Naive thymus-derived CD8-positive, alpha-beta T cell (primary cell): ENCODE measurements around the gene TESPA1. TPM values are rescaled to one million over a fixed set of nuclear protein-coding genes. Genes with fewer than 3 reads are reported as not detected.

ENCODE experiments used
- ATAC-seq, 2 donors: fragments of 150-1000 bp; cut with Tn5 transposase in 1 of 2; sonication (Bioruptor Pico), chemical (Tn5 transposase) in 1 of 2; 1 replicate in 1 of 2; 2 replicates in 1 of 2; pipeline ENCODE4 v1.10.0; 2021; ENCODE audit warnings: mild to moderate bottlenecking in 2 of 2, moderate library complexity in 2 of 2
- POLR2A ChIA-PET: fragments of 350-600 bp; sonication (Branson Sonifier 250); formaldehyde crosslinking; loops from one replicate; lab custom pipeline; 2021; ENCODE audit warnings: antibody characterized with exemption; lab: Charles Lee
- DNase-seq, 10 donors: peaks; one replicate each; pipeline versions ENCODE4 v3.0.0 to v3.0.0-alpha.2; 2020 to 2022
- H3K27ac Mint-ChIP-seq, 10 donors: one replicate each; pipeline ENCODE4 v1.8.0; 2020 to 2022; ENCODE audit warnings: mild to moderate bottlenecking in 10 of 10, mixed read lengths in 10 of 10, moderate library complexity in 4 of 10, inconsistent platforms in 1 of 10
- H3K27me3 Mint-ChIP-seq, 5 donors: one replicate each; pipeline ENCODE4 v1.8.0; 2021 to 2022; ENCODE audit warnings: mixed read lengths in 5 of 5
- H3K36me3 Mint-ChIP-seq, 3 donors: one replicate each; pipeline ENCODE4 v1.8.0; 2020 to 2022; ENCODE audit warnings: mixed read lengths in 3 of 3, mild to moderate bottlenecking in 2 of 3, inconsistent platforms in 1 of 3
- H3K4me1 Mint-ChIP-seq, 4 donors: one replicate each; pipeline ENCODE4 v1.8.0; 2021 to 2022; ENCODE audit warnings: mixed read lengths in 4 of 4
- H3K4me3 Mint-ChIP-seq, 10 donors: one replicate each; pipeline ENCODE4 v1.8.0; 2020 to 2022; ENCODE audit warnings: mild to moderate bottlenecking in 10 of 10, mixed read lengths in 10 of 10, moderate library complexity in 6 of 10, inconsistent platforms in 1 of 10
- H3K9me3 Mint-ChIP-seq, 9 donors: one replicate each; pipeline ENCODE4 v1.8.0; 2020 to 2022; ENCODE audit warnings: mixed read lengths in 9 of 9, mild to moderate bottlenecking in 3 of 9, inconsistent platforms in 1 of 9, moderate library complexity in 1 of 9
- polyA plus RNA-seq, 3 donors: library from polyadenylated mRNA; unstranded; fragments of 300-500 nt; fragmentation: Illumina TruSeq; gene quantifications; one replicate each; pipeline ENCODE4 v1.2.3, GENCODE V29; 2021
- total RNA-seq, 8 experiments: library from RNA in 2 of 8; stranded (reverse) in 2 of 8; gene quantifications; one replicate each; pipeline ENCODE4 v1.2.3 and lab custom pipeline; 2021 to 2026

The TESPA1 gene, protein sequence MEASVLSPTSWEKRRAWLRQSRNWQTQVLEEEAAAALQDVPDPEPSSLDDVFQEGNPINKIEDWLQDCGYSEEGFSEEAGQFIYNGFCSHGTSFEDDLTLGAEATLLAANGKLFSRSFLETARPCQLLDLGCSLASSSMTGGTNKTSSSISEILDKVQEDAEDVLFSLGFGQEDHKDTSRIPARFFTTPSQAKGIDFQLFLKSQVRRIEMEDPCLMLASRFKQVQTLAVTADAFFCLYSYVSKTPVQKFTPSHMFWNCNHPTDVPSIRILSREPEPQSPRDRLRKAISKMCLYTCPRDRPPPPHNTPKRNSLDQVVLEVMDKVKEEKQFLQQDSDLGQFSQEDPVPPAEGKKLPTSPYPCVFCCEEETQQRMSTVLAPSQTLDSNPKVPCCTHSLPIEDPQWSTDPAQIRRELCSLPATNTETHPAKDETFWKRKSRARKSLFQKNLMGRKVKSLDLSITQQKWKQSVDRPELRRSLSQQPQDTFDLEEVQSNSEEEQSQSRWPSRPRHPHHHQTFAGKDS
- 100 to 1,000 TPM; 247 to 253 TPM for total RNA-seq
- polyA plus RNA-seq: 100 to 1,000 TPM in 2 of 3 donors, 10 to 100 TPM in 1; 83.1 to 245 (median 180) TPM
- 139 to 217 (median 184) reads per million in 6 experiments for total RNA-seq (lab: John Stamatoyannopoulos, UW)

DNA sequence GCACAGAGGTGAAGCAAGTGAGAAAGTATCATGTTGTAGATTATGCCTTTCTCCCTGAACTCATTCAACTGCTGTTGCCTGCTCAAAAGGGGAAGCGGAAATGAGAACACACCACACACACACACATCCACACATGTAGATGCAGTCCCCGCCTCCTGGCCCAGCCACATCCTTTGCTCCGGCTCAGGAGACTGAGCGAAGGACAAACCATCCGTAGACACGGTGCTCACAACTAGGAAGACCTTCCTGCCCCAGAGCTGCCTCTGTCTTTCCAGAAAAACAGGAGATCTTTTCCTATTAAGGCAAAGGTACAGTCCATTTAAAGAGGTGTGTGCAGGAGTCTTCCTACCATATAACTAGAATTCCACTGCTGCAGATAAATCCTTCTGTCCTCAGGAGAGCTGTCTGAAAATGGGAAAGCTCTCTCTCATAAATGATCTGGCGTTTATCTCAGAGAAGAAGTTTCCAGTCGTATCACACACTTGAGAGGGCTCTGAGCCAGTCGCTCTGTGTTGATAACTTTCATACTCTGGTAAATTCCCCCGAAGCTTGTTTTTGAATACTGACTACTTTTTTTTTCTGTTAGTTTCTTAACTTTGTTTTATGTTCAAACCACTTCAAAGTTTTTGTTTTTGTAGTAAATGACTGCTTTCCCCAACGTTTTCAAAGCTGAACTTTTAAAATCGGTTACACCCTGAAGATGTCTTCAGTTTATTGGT is at the start of gene TESPA1:
Gene TESPA1 (minus strand): TSS at position 105 of the 719 bp plus-strand sequence. CDS start 10,200 bp downstream, outside the sequence.
- peak; percentile 76 to 90 for ATAC-seq
- H3K4me1 Mint-ChIP-seq: peaks cover 47 to 92% (median 74%) of the 10 kb centered on the region in 4 donors
- no peaks in the 10 kb centered on the region for H3K27me3 Mint-ChIP-seq
- peaks cover 13 to 35% (median 24%) of the 10 kb centered on the region in 3 donors for H3K36me3 Mint-ChIP-seq
- POLR2A ChIA-PET: interaction anchor here (0.7 to 5.7 kb wide), 18 partner anchors 8 to 731 kb away, joined by 3 to 98 read pairs (median 7); partner anchors contain the start of gene BLOC1S1
- peak; percentile 57 to 94 (median 86) for DNase-seq
- H3K4me3 Mint-ChIP-seq: peak within 1 kb of the TSS; percentile 83 to 99 (median 95)
- peak within 1 kb of the TSS; percentile 96 to 100 (median 99) for H3K27ac Mint-ChIP-seq
- no peaks in the 10 kb centered on the region for H3K9me3 Mint-ChIP-seq

DNA sequence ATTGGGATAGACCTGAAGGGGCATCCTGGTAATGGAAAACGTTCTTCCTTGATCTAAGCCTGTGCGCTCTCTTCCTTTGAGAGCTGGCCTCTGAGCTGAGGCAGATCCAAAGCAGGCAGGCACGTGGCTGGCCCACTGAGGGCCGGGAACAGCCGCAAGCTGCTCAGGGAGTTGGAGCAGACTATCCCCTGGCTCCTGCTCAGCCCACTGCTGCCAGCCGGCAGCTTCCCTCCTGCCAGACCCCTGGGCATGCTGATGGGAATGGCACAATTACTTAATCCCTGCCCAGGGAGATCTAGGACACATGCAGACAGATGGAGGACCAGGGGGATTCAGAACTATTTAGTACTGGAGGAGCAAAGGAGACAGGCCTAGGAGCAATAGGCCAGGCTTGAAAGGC is 49.7 kb upstream of the TESPA1 start:
- Mint-ChIP-seq H3K27me3 (peaks cover 0 to 3% (median 0%) of the 10 kb centered on the region in 5 donors), H3K4me1 (peaks cover 24 to 54% (median 50%) of the 10 kb centered on the region in 4 donors), H3K4me3 (no peak overlapping the region), H3K9me3 (peaks cover 0 to 2% (median 0%) of the 10 kb centered on the region in 9 donors), H3K27ac (peak overlapping the region in 5 of 10 donors; percentile 7 to 98 (median 26)), H3K36me3 (no peaks in the 10 kb centered on the region)
- no peak for DNase-seq
- POLR2A ChIA-PET: no interaction called here
- ATAC-seq: no peak

DNA sequence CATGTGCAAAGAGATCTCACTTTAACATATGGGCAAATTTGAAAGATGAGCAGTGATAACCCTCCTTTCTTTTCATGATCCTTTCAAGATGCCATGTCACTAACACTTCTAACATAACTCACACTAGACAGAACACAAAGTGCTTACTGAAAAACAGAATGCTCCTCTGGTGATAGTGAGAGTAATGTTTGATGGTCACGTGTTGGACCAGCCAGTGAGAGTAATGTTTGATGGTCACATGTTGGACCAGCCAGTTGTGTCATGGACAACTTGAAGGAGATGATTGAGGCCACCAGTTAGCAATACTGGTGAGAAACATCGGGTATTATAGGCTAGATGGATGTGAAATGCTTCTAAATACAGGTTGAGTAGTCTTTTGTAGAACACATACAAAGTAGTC is 40.9 kb upstream of the TESPA1 start:
- no peaks in the 10 kb centered on the region for H3K36me3 Mint-ChIP-seq
- H3K27ac Mint-ChIP-seq: no peak overlapping the region
- H3K4me1 Mint-ChIP-seq: peaks cover 0 to 3% (median 0%) of the 10 kb centered on the region in 4 donors
- peaks cover 7 to 42% (median 9%) of the 10 kb centered on the region in 5 donors for H3K27me3 Mint-ChIP-seq
- ATAC-seq: no peak
- POLR2A ChIA-PET: no interaction called here
- no peak for DNase-seq
- H3K9me3 Mint-ChIP-seq: peaks cover 0 to 9% (median 0%) of the 10 kb centered on the region in 9 donors
- H3K4me3 Mint-ChIP-seq: no peak overlapping the region

DNA sequence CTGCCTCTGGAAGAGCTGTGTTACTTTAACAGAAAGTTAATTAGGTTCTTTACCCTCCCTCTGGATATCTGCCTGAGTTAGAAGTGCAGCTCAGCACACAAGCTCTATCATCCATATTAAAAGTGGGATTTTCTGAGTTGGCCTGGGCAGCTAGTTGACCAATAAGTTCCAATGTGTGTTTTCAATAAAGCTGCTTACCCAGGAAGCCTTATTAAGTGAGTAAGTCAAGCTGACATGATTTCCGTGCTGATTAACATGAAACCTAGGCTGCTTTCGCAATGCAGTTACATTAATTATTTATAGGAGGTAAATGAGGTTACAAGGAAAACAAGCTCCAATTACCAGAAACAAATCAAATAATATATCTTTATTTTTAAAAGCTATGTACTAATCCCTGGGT is 40.0 kb upstream of the TESPA1 start:
- no peaks in the 10 kb centered on the region for H3K36me3 Mint-ChIP-seq
- DNase-seq: no peak
- H3K27me3 Mint-ChIP-seq: peaks cover 13 to 47% (median 18%) of the 10 kb centered on the region in 5 donors
- ATAC-seq: no peak
- peaks cover 0 to 9% (median 0%) of the 10 kb centered on the region in 9 donors for H3K9me3 Mint-ChIP-seq
- no peak overlapping the region for H3K4me3 Mint-ChIP-seq
- peaks cover 6 to 12% (median 6%) of the 10 kb centered on the region in 4 donors for H3K4me1 Mint-ChIP-seq
- no peak overlapping the region for H3K27ac Mint-ChIP-seq
- POLR2A ChIA-PET: no interaction called here

DNA sequence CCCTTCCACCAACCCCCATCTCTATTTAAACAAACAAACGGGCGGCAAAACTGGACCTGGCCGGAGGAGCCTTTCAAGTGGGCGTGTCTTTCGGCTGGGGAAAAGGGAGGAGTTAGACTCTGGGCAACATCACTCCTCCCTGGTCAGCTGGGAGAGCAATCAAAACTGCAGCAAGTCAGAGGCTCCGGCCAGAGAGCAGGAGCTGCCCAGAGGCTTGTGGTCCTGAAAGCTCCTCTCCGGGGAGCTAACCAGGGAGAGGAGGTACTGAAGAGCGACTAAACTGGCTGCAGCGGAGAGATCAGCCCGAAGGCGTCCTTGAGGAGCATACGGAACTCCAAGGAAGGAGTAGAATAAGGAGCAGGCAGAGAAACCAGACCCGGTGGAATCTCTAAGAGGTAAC is 35.2 kb upstream of the TESPA1 start, which contains the start of gene NEUROD4:
Gene NEUROD4 (plus strand): TSS at position 191 of the 400 bp plus-strand sequence. CDS start 6,466 bp downstream, outside the sequence.
- Mint-ChIP-seq H3K9me3 (peaks cover 0 to 4% (median 0%) of the 10 kb centered on the region in 9 donors), H3K27me3 (peaks cover 18 to 52% (median 25%) of the 10 kb centered on the region in 5 donors)
- POLR2A ChIA-PET: no interaction called here

DNA sequence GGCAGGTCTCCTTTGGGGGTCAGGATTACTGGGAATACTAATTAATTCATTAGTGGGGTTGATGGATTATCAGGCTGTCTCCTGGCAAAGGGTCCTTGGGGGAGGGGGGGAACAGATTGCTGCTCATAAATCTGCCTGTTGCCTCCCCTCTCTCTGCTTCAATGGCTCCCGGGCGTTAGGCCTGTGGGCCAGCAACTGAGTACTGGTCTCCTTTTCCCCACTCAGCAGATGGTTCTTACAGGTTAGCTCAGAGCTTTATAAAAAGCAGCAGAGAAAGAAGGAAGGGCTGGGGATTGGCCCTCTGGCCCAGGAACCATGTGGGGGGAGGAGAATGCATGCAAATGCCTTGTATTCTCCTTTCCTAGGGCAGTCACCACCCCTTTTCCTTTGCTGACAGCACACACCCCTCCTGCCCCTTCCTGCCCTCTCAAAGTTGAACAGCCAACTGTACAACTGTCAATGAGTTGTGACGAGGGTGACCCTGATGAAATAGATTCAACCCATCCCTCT is 32.9 kb upstream of the TESPA1 start:
- peaks cover 8 to 13% (median 11%) of the 10 kb centered on the region in 4 donors for H3K4me1 Mint-ChIP-seq
- POLR2A ChIA-PET: no interaction called here
- no peak overlapping the region for H3K4me3 Mint-ChIP-seq
- peaks cover 14 to 42% (median 25%) of the 10 kb centered on the region in 5 donors for H3K27me3 Mint-ChIP-seq
- ATAC-seq (no peak), DNase-seq (no peak)
- H3K27ac Mint-ChIP-seq: no peak overlapping the region
- H3K36me3 Mint-ChIP-seq: peaks cover 0 to 11% (median 9%) of the 10 kb centered on the region in 3 donors
- H3K9me3 Mint-ChIP-seq: peaks cover 0 to 15% (median 8%) of the 10 kb centered on the region in 9 donors

More for the DNA sequence above, 35.2 kb upstream of the TESPA1 start, which contains the start of gene NEUROD4:
- ATAC-seq (peak; percentile 57 to 77), DNase-seq (peak in 6 of 10 donors; percentile 11 to 40 (median 29))
- H3K4me1 Mint-ChIP-seq: peaks cover 8 to 13% (median 11%) of the 10 kb centered on the region in 4 donors
- H3K36me3 Mint-ChIP-seq: no peaks in the 10 kb centered on the region
- no peak within 1 kb of the TSS for H3K4me3 Mint-ChIP-seq
- no peak within 1 kb of the TSS for H3K27ac Mint-ChIP-seq

DNA sequence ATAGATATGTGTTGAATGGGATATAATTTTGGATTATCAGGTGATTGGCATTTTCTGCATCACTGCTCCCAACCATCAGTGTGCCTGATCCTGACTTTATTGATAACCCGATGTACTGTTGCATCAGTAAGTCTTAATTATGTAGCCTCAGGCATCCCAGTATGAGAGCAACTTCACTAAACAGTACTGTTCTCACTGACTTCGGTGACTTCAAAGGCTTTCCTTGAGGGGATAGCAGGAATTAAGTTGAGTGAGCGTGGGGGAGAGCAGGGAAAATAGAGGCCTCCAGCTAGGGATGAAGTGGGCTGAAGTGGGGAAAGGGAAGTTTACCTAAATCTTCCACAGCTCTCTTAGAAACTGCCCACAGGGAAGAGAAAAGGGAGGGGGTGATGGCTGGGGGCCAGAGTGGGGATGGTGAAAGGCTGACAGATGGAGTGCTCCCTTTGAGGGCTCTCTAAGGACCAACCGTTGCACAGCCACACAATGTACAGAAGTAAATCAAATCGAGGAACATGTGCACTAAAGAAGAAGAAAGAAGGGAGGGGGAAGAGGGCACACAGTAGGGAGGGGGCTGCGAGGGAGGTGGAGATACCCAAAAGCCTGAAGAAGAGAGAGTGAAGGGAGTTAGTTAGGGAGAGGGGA is 24.5 kb upstream of the TESPA1 start:
- DNase-seq (no peak), ATAC-seq (no peak)
- Mint-ChIP-seq H3K4me1 (peaks cover 0 to 7% (median 3%) of the 10 kb centered on the region in 4 donors), H3K4me3 (no peak overlapping the region), H3K9me3 (peaks cover 0 to 23% (median 10%) of the 10 kb centered on the region in 9 donors), H3K36me3 (peaks cover 19 to 36% (median 33%) of the 10 kb centered on the region in 3 donors), H3K27me3 (peaks cover 0 to 4% (median 2%) of the 10 kb centered on the region in 5 donors), H3K27ac (no peak overlapping the region)
- POLR2A ChIA-PET: no interaction called here

DNA sequence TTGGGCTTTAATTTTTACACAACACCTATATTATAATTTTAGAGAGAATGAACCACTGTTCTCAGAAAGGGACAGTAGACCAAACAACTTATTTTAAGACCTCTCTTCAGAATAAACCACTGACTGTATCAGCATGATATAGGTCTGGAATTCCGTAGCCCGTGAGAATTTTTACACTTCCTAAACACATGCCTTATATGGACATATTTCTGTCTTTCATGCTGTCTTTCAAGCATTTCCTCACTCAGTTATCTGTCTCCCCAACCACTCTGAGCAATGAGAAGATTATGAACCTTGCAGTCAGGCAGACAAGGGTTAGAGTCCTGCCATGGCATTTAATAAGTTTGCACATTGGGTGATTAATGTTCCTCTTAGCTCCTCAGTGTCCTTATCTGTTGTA is 17.8 kb upstream of the TESPA1 start:
- POLR2A ChIA-PET: interaction anchor here (1.6 to 1.7 kb wide), 2 partner anchors 9 to 70 kb away, joined by 4 to 6 read pairs; no protein-coding TSS in a partner anchor
- peak overlapping the region in 4 of 10 donors; percentile 39 to 74 (median 54) for H3K27ac Mint-ChIP-seq
- ATAC-seq (no peak), DNase-seq (no peak)
- H3K36me3 Mint-ChIP-seq: peaks cover 21 to 38% (median 26%) of the 10 kb centered on the region in 3 donors
- H3K9me3 Mint-ChIP-seq: peaks cover 0 to 10% (median 0%) of the 10 kb centered on the region in 9 donors
- H3K27me3 Mint-ChIP-seq: peaks cover 0 to 2% (median 0%) of the 10 kb centered on the region in 5 donors
- no peak overlapping the region for H3K4me3 Mint-ChIP-seq
- peaks cover 14 to 27% (median 22%) of the 10 kb centered on the region in 4 donors for H3K4me1 Mint-ChIP-seq

DNA sequence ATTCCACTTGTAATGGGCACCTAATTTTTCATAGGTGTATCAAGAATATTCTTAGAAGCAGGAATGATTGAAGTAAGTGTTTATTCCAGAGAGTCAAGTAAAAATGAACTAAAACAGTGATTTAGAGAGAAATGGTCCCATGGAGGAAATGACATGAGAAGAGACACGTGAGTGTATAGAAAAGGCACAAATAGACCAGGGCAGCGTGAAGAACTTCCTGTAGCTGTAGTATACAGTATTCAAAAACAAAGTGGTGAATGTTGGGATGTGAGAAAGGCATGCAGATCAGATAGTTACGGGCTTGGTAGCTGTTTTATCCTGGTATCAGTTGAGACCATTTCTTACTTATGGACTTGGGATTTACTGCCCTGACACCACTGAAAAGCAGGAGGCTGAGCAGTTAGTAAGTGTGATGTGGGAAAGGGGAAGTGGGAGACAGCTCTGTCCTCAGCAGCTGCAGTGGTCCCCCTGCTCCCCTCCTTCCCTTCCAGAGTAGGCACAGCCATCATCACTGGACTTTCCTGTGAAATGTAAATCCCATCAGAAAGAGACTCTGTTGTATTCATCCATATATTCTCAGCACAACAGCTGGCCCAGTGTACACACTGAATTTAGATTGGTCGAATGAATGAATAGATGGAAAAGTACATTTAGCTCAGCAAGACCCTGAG is 16.8 kb upstream of the TESPA1 start:
- POLR2A ChIA-PET: interaction anchor here (0.6 to 1.6 kb wide), 2 partner anchors 8 to 21 kb away, joined by 3 to 6 read pairs; no protein-coding TSS in a partner anchor
- Mint-ChIP-seq H3K27ac (peak overlapping the region in 9 of 10 donors; percentile 13 to 89 (median 66)), H3K4me3 (peak overlapping the region in 8 of 10 donors; percentile 8 to 51 (median 30)), H3K36me3 (peaks cover 16 to 28% (median 18%) of the 10 kb centered on the region in 3 donors), H3K4me1 (peaks cover 14 to 27% (median 22%) of the 10 kb centered on the region in 4 donors), H3K27me3 (peaks cover 0 to 2% (median 0%) of the 10 kb centered on the region in 5 donors), H3K9me3 (peaks cover 0 to 5% (median 0%) of the 10 kb centered on the region in 9 donors)
- DNase-seq (no peak), ATAC-seq (peak; percentile 68 to 79)

DNA sequence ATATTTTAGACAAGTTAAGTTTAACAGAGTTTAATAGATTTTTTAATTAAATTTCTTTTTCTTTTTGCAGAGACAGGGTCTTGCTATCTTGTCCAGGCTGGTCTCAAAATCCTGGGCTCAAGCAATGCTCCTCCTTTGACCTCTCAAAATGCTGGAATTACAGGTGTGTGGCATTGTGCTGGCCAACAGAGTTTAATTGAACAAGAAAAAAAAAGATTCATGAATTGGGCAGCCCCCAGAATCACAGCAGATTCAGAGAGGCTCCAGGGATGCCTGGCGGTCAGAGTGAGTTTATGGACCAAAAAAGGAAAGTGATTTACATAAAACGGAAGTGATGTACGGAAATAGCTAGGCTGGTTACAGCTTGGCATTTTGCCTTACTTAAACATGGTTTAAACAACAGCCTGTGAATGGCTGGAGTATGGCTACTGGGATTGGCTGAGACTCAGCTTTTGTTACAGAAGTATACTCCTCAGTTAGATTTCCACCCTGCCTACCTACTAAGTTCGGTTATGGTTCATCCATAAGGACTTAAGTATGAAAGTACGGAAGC is 14.5 kb upstream of the TESPA1 start:
- POLR2A ChIA-PET: interaction anchor here (0.5 to 0.7 kb wide), 2 partner anchors 37 to 48 kb away, joined by 3 read pairs; no protein-coding TSS in a partner anchor
- DNase-seq (no peak), ATAC-seq (no peak)
- Mint-ChIP-seq H3K27me3 (no peaks in the 10 kb centered on the region), H3K4me3 (no peak overlapping the region), H3K27ac (peak overlapping the region in 1 of 10 donors; percentile 11), H3K36me3 (peaks cover 0 to 13% (median 2%) of the 10 kb centered on the region in 3 donors), H3K4me1 (peaks cover 21 to 35% (median 29%) of the 10 kb centered on the region in 4 donors), H3K9me3 (no peaks in the 10 kb centered on the region)
